NCI-H345 treated with DMSO at 0.1 percent for 48 hours (cell line): Measurements from ENCODE around the gene ZNF182.
"Not testable (repeated sequence)": the region's sequence is repeated elsewhere in the genome, so short reads cannot be mapped to it uniquely, and the experiment has no call there.

ENCODE experiments used
- DNase-seq: peaks from one replicate; lab custom pipeline; 2025; ENCODE audit not compliant: unreplicated experiment; lab: John Stamatoyannopoulos, UW

The ZNF182 gene

GRCh38 chrX:48003758-48004457 lies at the start of gene ZNF182:
ZNF182 (minus strand) TSS chrX:48003989; CDS start chrX:48002609, 1,380 bp downstream.
- DNase-seq, result peak; percentile 79

- no peak for DNase-seq
Measured at GRCh38 chrX:48046846-48047245, 43.1 kb upstream of the ZNF182 start.

- no peak for DNase-seq
Measured at GRCh38 chrX:48045410-48046311, 41.9 kb upstream of the ZNF182 start.

- no peak for DNase-seq
Measured at GRCh38 chrX:48043056-48043455, 39.3 kb upstream of the ZNF182 start.

- DNase-seq, result no peak
Measured at GRCh38 chrX:48035891-48036290, 32.1 kb upstream of the ZNF182 start.

GRCh38 chrX:48030641-48031173 lies 26.9 kb upstream of the ZNF182 start:
- not testable (repeated sequence) for DNase-seq

- no peak for DNase-seq
Measured at GRCh38 chrX:48030237-48030636, 26.4 kb upstream of the ZNF182 start.

- no peak for DNase-seq
Measured at GRCh38 chrX:48028091-48028490, 24.3 kb upstream of the ZNF182 start.

- not testable (repeated sequence) for DNase-seq
Measured at GRCh38 chrX:48027545-48027944, 23.8 kb upstream of the ZNF182 start.

GRCh38 chrX:48025561-48025960 lies 21.8 kb upstream of the ZNF182 start:
- peak; percentile 8 for DNase-seq

- DNase-seq, result no peak
Measured at GRCh38 chrX:48022738-48023137, 18.9 kb upstream of the ZNF182 start.

GRCh38 chrX:48022100-48022499 lies 18.3 kb upstream of the ZNF182 start:
- DNase-seq, result no peak

- DNase-seq, result peak; percentile 87
Measured at GRCh38 chrX:48021026-48021900, 17.5 kb upstream of the ZNF182 start.

GRCh38 chrX:48020472-48020871 lies 16.7 kb upstream of the ZNF182 start:
- not testable (repeated sequence) for DNase-seq

GRCh38 chrX:48019892-48020291 lies 16.1 kb upstream of the ZNF182 start:
- DNase-seq, result not testable (repeated sequence)

GRCh38 chrX:48016583-48017310 lies 13.0 kb upstream of the ZNF182 start:
- not testable (repeated sequence) for DNase-seq

GRCh38 chrX:48009445-48009960 lies 5.7 kb upstream of the ZNF182 start:
- not testable (repeated sequence) for DNase-seq

GRCh38 chrX:48006688-48007087 lies 2.9 kb upstream of the ZNF182 start, which contains the start of gene SPACA5:
SPACA5 (plus strand) TSS chrX:48006988; CDS start chrX:48007803, 815 bp downstream.
- DNase-seq, result not testable (repeated sequence)

- no peak for DNase-seq
Measured at GRCh38 chrX:48003367-48003757, 427 bp downstream of the ZNF182 start.

GRCh38 chrX:48002929-48003328 lies 860 bp downstream of the ZNF182 start:
- no peak for DNase-seq
